H1 (cell line): Measurements from ENCODE around the gene MDFIC. TPM values are rescaled to one million over a fixed set of nuclear protein-coding genes. Genes with fewer than 3 reads are reported as not detected.

Source experiments
- ATF2 ChIP-seq: IDR thresholded peaks from 2 replicates; pipeline ENCODE4 v1.6.1; 2012; ENCODE audit warnings: low read length, inconsistent platforms
- CBX8 ChIP-seq: fragments of 300-800, 300-1000 bp; sonication (generic); IDR thresholded peaks from 2 replicates; pipeline ENCODE4 v1.7.1; 2016; ENCODE audit warnings: low read depth, low read length, borderline replicate concordance
- CHD1 ChIP-seq: IDR thresholded peaks from 2 replicates; pipeline ENCODE4 v1.6.1; 2012; ENCODE audit warnings: low read depth, low read length, improper control_type of control experiment
- KDM4A ChIP-seq: IDR thresholded peaks from one replicate; pipeline ENCODE4 v1.7.1; 2012; ENCODE audit warnings: low read depth, mild to moderate bottlenecking, moderate library complexity, low read length, inconsistent platforms; ENCODE audit not compliant: severe bottlenecking
- SIRT6 ChIP-seq: IDR thresholded peaks from one replicate; pipeline ENCODE4 v1.7.1; 2012; ENCODE audit warnings: low read length, inconsistent platforms
- SP1 ChIP-seq: IDR thresholded peaks from 2 replicates; pipeline ENCODE4 v1.6.1; 2011; ENCODE audit warnings: low read depth, low read length
- SRF ChIP-seq: IDR thresholded peaks from 2 replicates; pipeline ENCODE4 v1.6.1; 2011; ENCODE audit warnings: mild to moderate bottlenecking, low read depth, low read length, moderate library complexity
- TEAD4 ChIP-seq: IDR thresholded peaks from 2 replicates; pipeline ENCODE4 v1.6.1; 2012; ENCODE audit warnings: low read depth, low read length, inconsistent platforms, mixed read lengths
- ZNF274 ChIP-seq: IDR thresholded peaks from 2 replicates; pipeline ENCODE4 v1.7.0; 2012; ENCODE audit warnings: low read length, borderline replicate concordance; ENCODE audit errors: extremely low read depth
- polyA plus RNA-seq, 7 experiments: library from polyadenylated mRNA; depleted of rRNA in 3 of 7; stranded (reverse) in 5 of 7; unstranded in 2 of 7; fragments of >200 nt in 5 of 7; fragments of 200-250 nt in 2 of 7; gene quantifications; 1 replicate in 5 of 7; 2 replicates in 1 of 7; 4 replicates in 1 of 7; pipeline versions ENCODE4 v1.2.1 to v1.2.3, GENCODE V29; 2011 to 2013; ENCODE audit warnings: missing spikeins in 2 of 7, mixed read lengths in 2 of 7
- total RNA-seq: library from RNA; stranded (reverse); fragmentation: NEBNext Ultra II Directional; extraction: Animal tissue kit (Norgen Biotek cat#: 25700); gene quantifications from 2 replicates; pipeline ENCODE4 v1.2.1, GENCODE V29; 2021
- TF ChIP-seq, protein P1 (sequence below): fragments of 300-600 bp; sonication (generic); IDR thresholded peaks from 2 replicates; pipeline ENCODE4 v1.7.1; 2012; ENCODE audit warnings: low read length, moderate library complexity, mild to moderate bottlenecking, inconsistent platforms; ENCODE audit not compliant: insufficient replicate concordance

Gene MDFIC
- total and polyA plus RNA-seq, 2 of the 8 experiments (the other 6 are each of a cell fraction or from before 2014, with no cell fraction given) = 2.3 to 11.4 TPM

DNA sequence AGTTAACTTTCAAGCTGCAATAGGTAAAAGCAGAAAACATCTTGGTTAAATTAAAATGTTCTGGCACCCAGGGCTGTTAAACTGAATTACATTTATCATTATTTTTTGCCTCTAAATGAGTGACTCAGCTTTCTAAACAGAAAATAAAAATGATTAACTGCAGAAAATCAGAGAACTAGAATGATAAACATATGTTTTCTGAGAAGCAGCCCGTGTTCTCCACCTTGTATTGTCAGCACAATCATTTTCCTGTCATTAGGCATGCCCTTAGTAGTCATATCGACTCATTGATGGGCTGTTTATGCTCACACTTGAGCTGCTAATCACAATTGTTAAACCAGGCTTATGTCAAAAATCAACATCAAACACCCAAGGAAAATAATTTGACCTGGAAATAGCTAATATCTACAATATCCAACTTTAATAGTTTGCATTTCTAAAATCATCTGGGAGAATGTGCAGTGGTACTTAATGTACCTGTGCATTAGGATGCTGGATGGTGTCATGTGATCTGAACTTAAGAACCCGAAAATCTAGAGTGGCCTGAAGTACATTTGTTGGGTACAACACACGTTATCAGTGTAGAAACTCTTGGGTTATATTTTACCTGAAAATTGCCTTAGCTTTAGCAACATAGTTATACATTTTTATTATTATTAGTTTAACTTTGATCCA, 2.3 kb downstream of the MDFIC start (continued):
- TF ChIP-seq, protein P1, sequence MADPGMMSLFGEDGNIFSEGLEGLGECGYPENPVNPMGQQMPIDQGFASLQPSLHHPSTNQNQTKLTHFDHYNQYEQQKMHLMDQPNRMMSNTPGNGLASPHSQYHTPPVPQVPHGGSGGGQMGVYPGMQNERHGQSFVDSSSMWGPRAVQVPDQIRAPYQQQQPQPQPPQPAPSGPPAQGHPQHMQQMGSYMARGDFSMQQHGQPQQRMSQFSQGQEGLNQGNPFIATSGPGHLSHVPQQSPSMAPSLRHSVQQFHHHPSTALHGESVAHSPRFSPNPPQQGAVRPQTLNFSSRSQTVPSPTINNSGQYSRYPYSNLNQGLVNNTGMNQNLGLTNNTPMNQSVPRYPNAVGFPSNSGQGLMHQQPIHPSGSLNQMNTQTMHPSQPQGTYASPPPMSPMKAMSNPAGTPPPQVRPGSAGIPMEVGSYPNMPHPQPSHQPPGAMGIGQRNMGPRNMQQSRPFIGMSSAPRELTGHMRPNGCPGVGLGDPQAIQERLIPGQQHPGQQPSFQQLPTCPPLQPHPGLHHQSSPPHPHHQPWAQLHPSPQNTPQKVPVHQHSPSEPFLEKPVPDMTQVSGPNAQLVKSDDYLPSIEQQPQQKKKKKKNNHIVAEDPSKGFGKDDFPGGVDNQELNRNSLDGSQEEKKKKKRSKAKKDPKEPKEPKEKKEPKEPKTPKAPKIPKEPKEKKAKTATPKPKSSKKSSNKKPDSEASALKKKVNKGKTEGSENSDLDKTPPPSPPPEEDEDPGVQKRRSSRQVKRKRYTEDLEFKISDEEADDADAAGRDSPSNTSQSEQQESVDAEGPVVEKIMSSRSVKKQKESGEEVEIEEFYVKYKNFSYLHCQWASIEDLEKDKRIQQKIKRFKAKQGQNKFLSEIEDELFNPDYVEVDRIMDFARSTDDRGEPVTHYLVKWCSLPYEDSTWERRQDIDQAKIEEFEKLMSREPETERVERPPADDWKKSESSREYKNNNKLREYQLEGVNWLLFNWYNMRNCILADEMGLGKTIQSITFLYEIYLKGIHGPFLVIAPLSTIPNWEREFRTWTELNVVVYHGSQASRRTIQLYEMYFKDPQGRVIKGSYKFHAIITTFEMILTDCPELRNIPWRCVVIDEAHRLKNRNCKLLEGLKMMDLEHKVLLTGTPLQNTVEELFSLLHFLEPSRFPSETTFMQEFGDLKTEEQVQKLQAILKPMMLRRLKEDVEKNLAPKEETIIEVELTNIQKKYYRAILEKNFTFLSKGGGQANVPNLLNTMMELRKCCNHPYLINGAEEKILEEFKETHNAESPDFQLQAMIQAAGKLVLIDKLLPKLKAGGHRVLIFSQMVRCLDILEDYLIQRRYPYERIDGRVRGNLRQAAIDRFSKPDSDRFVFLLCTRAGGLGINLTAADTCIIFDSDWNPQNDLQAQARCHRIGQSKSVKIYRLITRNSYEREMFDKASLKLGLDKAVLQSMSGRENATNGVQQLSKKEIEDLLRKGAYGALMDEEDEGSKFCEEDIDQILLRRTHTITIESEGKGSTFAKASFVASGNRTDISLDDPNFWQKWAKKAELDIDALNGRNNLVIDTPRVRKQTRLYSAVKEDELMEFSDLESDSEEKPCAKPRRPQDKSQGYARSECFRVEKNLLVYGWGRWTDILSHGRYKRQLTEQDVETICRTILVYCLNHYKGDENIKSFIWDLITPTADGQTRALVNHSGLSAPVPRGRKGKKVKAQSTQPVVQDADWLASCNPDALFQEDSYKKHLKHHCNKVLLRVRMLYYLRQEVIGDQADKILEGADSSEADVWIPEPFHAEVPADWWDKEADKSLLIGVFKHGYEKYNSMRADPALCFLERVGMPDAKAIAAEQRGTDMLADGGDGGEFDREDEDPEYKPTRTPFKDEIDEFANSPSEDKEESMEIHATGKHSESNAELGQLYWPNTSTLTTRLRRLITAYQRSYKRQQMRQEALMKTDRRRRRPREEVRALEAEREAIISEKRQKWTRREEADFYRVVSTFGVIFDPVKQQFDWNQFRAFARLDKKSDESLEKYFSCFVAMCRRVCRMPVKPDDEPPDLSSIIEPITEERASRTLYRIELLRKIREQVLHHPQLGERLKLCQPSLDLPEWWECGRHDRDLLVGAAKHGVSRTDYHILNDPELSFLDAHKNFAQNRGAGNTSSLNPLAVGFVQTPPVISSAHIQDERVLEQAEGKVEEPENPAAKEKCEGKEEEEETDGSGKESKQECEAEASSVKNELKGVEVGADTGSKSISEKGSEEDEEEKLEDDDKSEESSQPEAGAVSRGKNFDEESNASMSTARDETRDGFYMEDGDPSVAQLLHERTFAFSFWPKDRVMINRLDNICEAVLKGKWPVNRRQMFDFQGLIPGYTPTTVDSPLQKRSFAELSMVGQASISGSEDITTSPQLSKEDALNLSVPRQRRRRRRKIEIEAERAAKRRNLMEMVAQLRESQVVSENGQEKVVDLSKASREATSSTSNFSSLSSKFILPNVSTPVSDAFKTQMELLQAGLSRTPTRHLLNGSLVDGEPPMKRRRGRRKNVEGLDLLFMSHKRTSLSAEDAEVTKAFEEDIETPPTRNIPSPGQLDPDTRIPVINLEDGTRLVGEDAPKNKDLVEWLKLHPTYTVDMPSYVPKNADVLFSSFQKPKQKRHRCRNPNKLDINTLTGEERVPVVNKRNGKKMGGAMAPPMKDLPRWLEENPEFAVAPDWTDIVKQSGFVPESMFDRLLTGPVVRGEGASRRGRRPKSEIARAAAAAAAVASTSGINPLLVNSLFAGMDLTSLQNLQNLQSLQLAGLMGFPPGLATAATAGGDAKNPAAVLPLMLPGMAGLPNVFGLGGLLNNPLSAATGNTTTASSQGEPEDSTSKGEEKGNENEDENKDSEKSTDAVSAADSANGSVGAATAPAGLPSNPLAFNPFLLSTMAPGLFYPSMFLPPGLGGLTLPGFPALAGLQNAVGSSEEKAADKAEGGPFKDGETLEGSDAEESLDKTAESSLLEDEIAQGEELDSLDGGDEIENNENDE = no peak
- TF ChIP-seq ZNF274 = no peak
- no peak for TF ChIP-seq ATF2
- TF ChIP-seq SP1 = no peak
- no peak for TF ChIP-seq CBX8
- TF ChIP-seq SRF = no peak
- TF ChIP-seq TEAD4 = no peak
- no peak for TF ChIP-seq SIRT6
- TF ChIP-seq KDM4A = no peak
- TF ChIP-seq CHD1 = no peak
